WERI-Rb-1 (cell line): ENCODE data around the gene IL18BP.
A peak's percentile ranks its signal among the peaks of the same experiment; 100 is the strongest.

Source experiments
- DNase-seq: peaks from one replicate; pipeline ENCODE4 v3.0.0-alpha.2; 2020
- H3K27ac ChIP-seq: fragments of 250-450 bp; sonication (Bioruptor Pico); 2 replicates; pipeline ENCODE4 v1.5.1; 2020; ENCODE audit warnings: mild to moderate bottlenecking, moderate library complexity
- H3K27me3 ChIP-seq: fragments of 250-450 bp; sonication (Bioruptor Pico); 2 replicates; pipeline ENCODE4 v1.5.1; 2021; ENCODE audit warnings: mild to moderate bottlenecking, low read depth, moderate library complexity; ENCODE audit not compliant: insufficient read depth, severe bottlenecking
- H3K36me3 ChIP-seq: fragments of 250-450 bp; sonication (Bioruptor Pico); 2 replicates; pipeline ENCODE4 v1.5.1; 2020; ENCODE audit warnings: mild to moderate bottlenecking, moderate library complexity
- H3K4me3 ChIP-seq: 2 replicates; pipeline ENCODE4 v1.5.1; 2011; ENCODE audit warnings: low read depth, mild to moderate bottlenecking, control low read depth, low read length
- H3K9me3 ChIP-seq: fragments of 250-450 bp; sonication (Bioruptor Pico); 2 replicates; pipeline ENCODE4 v1.5.1; 2021; ENCODE audit warnings: mild to moderate bottlenecking, moderate library complexity; ENCODE audit not compliant: severe bottlenecking
- CTCF ChIP-seq: IDR thresholded peaks from 2 replicates; pipeline ENCODE4 v1.5.1; 2011; ENCODE audit warnings: low read depth, mild to moderate bottlenecking, control low read depth, inconsistent platforms, low read length

Gene IL18BP

GRCh38 chr11:72040491-72041363 is 42.0 kb downstream of the IL18BP start:
- H3K4me3 ChIP-seq = peak overlapping the region; percentile 37
- no peaks in the 10 kb centered on the region for H3K27me3 ChIP-seq
- no peak for TF ChIP-seq CTCF
- DNase-seq = peak; percentile 79
- H3K36me3 ChIP-seq = peaks cover 35% of the 10 kb centered on the region
- H3K9me3 ChIP-seq = no peaks in the 10 kb centered on the region
- peak overlapping the region; percentile 79 for H3K27ac ChIP-seq

GRCh38 chr11:72041364-72042063 is 42.8 kb downstream of the IL18BP start:
- Histone ChIP-seq H3K27me3 (no peaks in the 10 kb centered on the region), H3K36me3 (peaks cover 36% of the 10 kb centered on the region), H3K4me3 (peak overlapping the region; percentile 37), H3K9me3 (no peaks in the 10 kb centered on the region), H3K27ac (peak overlapping the region; percentile 79)
- peak; percentile 57 for DNase-seq
- TF ChIP-seq CTCF = no peak

- Histone ChIP-seq H3K27ac (peak overlapping the region; percentile 79), H3K36me3 (peaks cover 36% of the 10 kb centered on the region), H3K9me3 (no peaks in the 10 kb centered on the region), H3K27me3 (no peaks in the 10 kb centered on the region), H3K4me3 (peak overlapping the region; percentile 37)
- TF ChIP-seq CTCF = no peak
- no peak for DNase-seq
Observed at GRCh38 chr11:72042064-72042745, 43.5 kb downstream of the IL18BP start.

- H3K27me3 ChIP-seq = no peaks in the 10 kb centered on the region
- H3K4me3 ChIP-seq = no peak overlapping the region
- no peaks in the 10 kb centered on the region for H3K9me3 ChIP-seq
- DNase-seq = no peak
- no peak overlapping the region for H3K27ac ChIP-seq
- H3K36me3 ChIP-seq = peaks cover 49% of the 10 kb centered on the region
- no peak for TF ChIP-seq CTCF
Observed at GRCh38 chr11:72045849-72046248, 47.1 kb downstream of the IL18BP start.

GRCh38 chr11:72048766-72049460 is 50.2 kb downstream of the IL18BP start:
- Histone ChIP-seq H3K27ac (peak overlapping the region; percentile 68), H3K9me3 (no peaks in the 10 kb centered on the region), H3K36me3 (peaks cover 57% of the 10 kb centered on the region), H3K27me3 (no peaks in the 10 kb centered on the region), H3K4me3 (no peak overlapping the region)
- peak; percentile 34 for DNase-seq
- TF ChIP-seq CTCF = no peak
